G401.6 (cell line): Measurements from ENCODE around the gene UCHL3.
A peak's percentile ranks its signal among the peaks of the same experiment; 100 is the strongest.
"Not testable (repeated sequence)": the region's sequence is repeated elsewhere in the genome, so short reads cannot be mapped to it uniquely, and the experiment has no call there.

Experiments
- FAIRE-seq: peaks from 2 replicates; lab custom pipeline; 2012; peaks lifted over from hg19 to GRCh38; lab: Jason Lieb, UNC

Gene UCHL3

GRCh38 chr13:75549262-75550158, at the start of gene UCHL3:
Gene UCHL3 (plus strand): TSS chr13:75549791. CDS start chr13:75549821, 30 bp downstream.
- peak; percentile 96 for FAIRE-seq

- no peak for FAIRE-seq
These were observed 44.3 kb upstream of the UCHL3 start for GRCh38 chr13:75505327-75505726.

GRCh38 chr13:75506018-75506417, 43.6 kb upstream of the UCHL3 start:
- FAIRE-seq, result no peak

- FAIRE-seq, result no peak
These were observed 42.3 kb upstream of the UCHL3 start for GRCh38 chr13:75507027-75508001.

GRCh38 chr13:75508002-75508548, 41.5 kb upstream of the UCHL3 start:
- FAIRE-seq, result no peak

- FAIRE-seq, result no peak
These were observed 38.5 kb upstream of the UCHL3 start for GRCh38 chr13:75511051-75511625.

GRCh38 chr13:75512253-75512652, 37.3 kb upstream of the UCHL3 start:
- no peak for FAIRE-seq

GRCh38 chr13:75513271-75513670, 36.3 kb upstream of the UCHL3 start:
- FAIRE-seq, result no peak

GRCh38 chr13:75514080-75514995, 35.3 kb upstream of the UCHL3 start:
- FAIRE-seq, result no peak

- no peak for FAIRE-seq
These were observed 31.0 kb upstream of the UCHL3 start for GRCh38 chr13:75518439-75519088.

- FAIRE-seq, result no peak
These were observed 27.6 kb upstream of the UCHL3 start for GRCh38 chr13:75521956-75522355.

- FAIRE-seq, result no peak
These were observed 19.0 kb upstream of the UCHL3 start for GRCh38 chr13:75530549-75530961.

- no peak for FAIRE-seq
These were observed 15.7 kb upstream of the UCHL3 start for GRCh38 chr13:75533861-75534260.

- FAIRE-seq, result peak; percentile 79
These were observed 11.9 kb upstream of the UCHL3 start, which contains the start of gene COMMD6 for GRCh38 chr13:75537401-75538365. Gene COMMD6 (minus strand): TSS chr13:75537841. CDS start chr13:75537805, 36 bp downstream.

- no peak for FAIRE-seq
These were observed 8.3 kb upstream of the UCHL3 start for GRCh38 chr13:75541287-75541686.

GRCh38 chr13:75541961-75542360, 7.6 kb upstream of the UCHL3 start:
- FAIRE-seq, result no peak

- no peak for FAIRE-seq
These were observed 4.8 kb upstream of the UCHL3 start for GRCh38 chr13:75544681-75545330.

- not testable (repeated sequence) for FAIRE-seq
These were observed 4.2 kb upstream of the UCHL3 start for GRCh38 chr13:75545386-75545785.

GRCh38 chr13:75547917-75548316, 1.7 kb upstream of the UCHL3 start:
- no peak for FAIRE-seq
